IPS DF 6.9 (cell line): Measurements from ENCODE around the gene INHBC.

Source experiments
- DNase-seq: peaks from one replicate; pipeline ENCODE4 v3.0.0-alpha.2; 2013; ENCODE audit warnings: low read depth, low spot score
- H3K27ac ChIP-seq: one replicate; pipeline ENCODE4 v1.5.1; 2013; ENCODE audit warnings: low read length, control low read depth
- H3K27me3 ChIP-seq: 2 replicates; pipeline ENCODE4 v1.6.1; 2013; ENCODE audit warnings: mild to moderate bottlenecking, low read length; ENCODE audit not compliant: control insufficient read depth, insufficient read depth
- H3K36me3 ChIP-seq: 2 replicates; pipeline ENCODE4 v1.6.1; 2013; ENCODE audit warnings: low read length; ENCODE audit not compliant: control insufficient read depth, insufficient read depth
- H3K4me1 ChIP-seq: 2 replicates; pipeline ENCODE4 v1.6.1; 2013; ENCODE audit warnings: low read length; ENCODE audit not compliant: control insufficient read depth, insufficient read depth
- H3K4me3 ChIP-seq: 2 replicates; pipeline ENCODE4 v1.5.1; 2013; ENCODE audit warnings: mild to moderate bottlenecking, low read length
- H3K9me3 ChIP-seq: 2 replicates; pipeline ENCODE4 v1.6.1; 2013; ENCODE audit warnings: low read length, inconsistent platforms; ENCODE audit not compliant: control insufficient read depth, insufficient read depth
- WGBS: extraction: QIAGEN DNeasy Blood & Tissue Kit; methylation state at CpG from one replicate; pipeline ENCODE4 v1.1.7; 2013; ENCODE audit warnings: mixed read lengths, missing lambda C conversion rate; ENCODE audit not compliant: insufficient read length, insufficient coverage; 5-methylcytosine and 5-hydroxymethylcytosine counted together

INHBC gene

GRCh38 chr12:57498132-57498502 lies 63.5 kb downstream of the INHBC start:
- DNase-seq = no peak
- no peaks in the 10 kb centered on the region for H3K9me3 ChIP-seq
- H3K4me3 ChIP-seq = no peak overlapping the region
- H3K36me3 ChIP-seq = peaks cover 24% of the 10 kb centered on the region
- no CpG with 5 or more reads among the region's 9 CpGs for WGBS
- no peak overlapping the region for H3K27ac ChIP-seq
- no peaks in the 10 kb centered on the region for H3K27me3 ChIP-seq
- no peaks in the 10 kb centered on the region for H3K4me1 ChIP-seq

- Histone ChIP-seq H3K27ac (no peak overlapping the region), H3K36me3 (peaks cover 24% of the 10 kb centered on the region), H3K9me3 (no peaks in the 10 kb centered on the region), H3K27me3 (no peaks in the 10 kb centered on the region), H3K4me1 (no peaks in the 10 kb centered on the region), H3K4me3 (no peak overlapping the region)
- no peak for DNase-seq
- WGBS = no CpG with 5 or more reads among the region's 4 CpGs
Observed at GRCh38 chr12:57498571-57498970, 64.0 kb downstream of the INHBC start.

DNA sequence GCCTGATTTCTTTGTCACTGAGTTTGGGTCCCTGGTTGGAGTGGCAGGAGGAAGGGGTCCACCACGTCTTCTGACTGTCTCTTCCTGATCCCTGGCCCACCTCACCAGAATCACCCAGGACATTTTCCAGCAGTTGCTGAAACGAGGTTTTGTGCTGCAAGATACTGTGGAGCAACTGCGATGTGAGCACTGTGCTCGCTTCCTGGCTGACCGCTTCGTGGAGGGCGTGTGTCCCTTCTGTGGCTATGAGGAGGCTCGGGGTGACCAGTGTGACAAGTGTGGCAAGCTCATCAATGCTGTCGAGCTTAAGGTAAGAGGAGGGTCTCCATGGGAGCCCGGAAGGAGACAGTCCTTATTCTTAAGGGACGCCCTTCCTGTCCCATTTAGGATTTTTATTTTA lies 65.6 kb downstream of the INHBC start:
- Histone ChIP-seq H3K36me3 (peaks cover 31% of the 10 kb centered on the region), H3K4me3 (no peak overlapping the region)
- no CpG with 5 or more reads among the region's 11 CpGs for WGBS

More for the DNA sequence above, 65.6 kb downstream of the INHBC start:
- no peak for DNase-seq
- Histone ChIP-seq H3K27ac (no peak overlapping the region), H3K4me1 (no peaks in the 10 kb centered on the region), H3K27me3 (no peaks in the 10 kb centered on the region), H3K9me3 (no peaks in the 10 kb centered on the region)
